K562 (cell line): ENCODE data around the gene RASSF3. TPM values are rescaled to one million over a fixed set of nuclear protein-coding genes. Genes with fewer than 3 reads are reported as not detected.

Experiments
- CEBPG ChIP-seq, 3 experiments: fragments of 200-800 bp in 1 of 3; sonication (Bioruptor generic) in 1 of 3; sonication (generic) in 1 of 3; formaldehyde crosslinking in 1 of 3; IDR thresholded peaks in 2 of 3; conservative IDR thresholded peaks in 1 of 3; 2 replicates each; pipeline versions ENCODE4 v1.6.1 to v1.8.0; 2016 to 2022; ENCODE audit warnings: missing compliant biosample characterization in 2 of 3, missing genetic modification characterization in 2 of 3, mild to moderate bottlenecking in 1 of 3, missing genetic modification reagents in 1 of 3
- DACH1 ChIP-seq: fragments of 450-650 bp; IDR thresholded peaks from 2 replicates; pipeline ENCODE4 v1.6.1; 2018; ENCODE audit not compliant: partially characterized antibody
- ELF2 ChIP-seq: fragments of 250-450 bp; sonication (Bioruptor Pico); IDR thresholded peaks from 2 replicates; pipeline ENCODE4 v1.5.0; 2021; ENCODE audit warnings: mild to moderate bottlenecking
- ESRRA ChIP-seq: fragments of 450-650 bp; IDR thresholded peaks from 2 replicates; pipeline ENCODE4 v1.6.1; 2014; ENCODE audit warnings: low read depth, mild to moderate bottlenecking, moderate library complexity, borderline replicate concordance
- GTF2A2 ChIP-seq: IDR thresholded peaks from 2 replicates; pipeline ENCODE4 v1.6.1; 2016; ENCODE audit warnings: mild to moderate bottlenecking, missing genetic modification characterization, missing compliant biosample characterization
- HIVEP1 ChIP-seq: fragments of 250-450 bp; sonication (Bioruptor Pico); IDR thresholded peaks from 2 replicates; pipeline ENCODE4 v1.4.0; 2020; ENCODE audit warnings: mild to moderate bottlenecking
- MCM3 ChIP-seq: fragments of 450-650 bp; IDR thresholded peaks from 2 replicates; pipeline ENCODE4 v1.6.1; 2016
- MTF1 ChIP-seq: fragments of 250-450 bp; sonication (Bioruptor Pico); IDR thresholded peaks from 2 replicates; pipeline ENCODE4 v1.9.0; 2021; ENCODE audit warnings: moderate library complexity, mild to moderate bottlenecking, inconsistent platforms, borderline replicate concordance
- NUFIP1 ChIP-seq: fragments of 450-650 bp; IDR thresholded peaks from 2 replicates; pipeline ENCODE4 v1.6.1; 2018; ENCODE audit not compliant: partially characterized antibody
- PHTF2 ChIP-seq: fragments of 250-450 bp; sonication (Bioruptor Pico); IDR thresholded peaks from 2 replicates; pipeline ENCODE4 v1.5.0; 2021; ENCODE audit warnings: mild to moderate bottlenecking
- PTTG1 ChIP-seq: fragments of 450-650 bp; IDR thresholded peaks from 2 replicates; pipeline ENCODE4 v1.6.1; 2016; ENCODE audit warnings: low read depth, mild to moderate bottlenecking, missing genetic modification characterization, missing compliant biosample characterization
- RBM34 ChIP-seq: fragments of 200-400 bp; formaldehyde crosslinking; IDR thresholded peaks from 2 replicates; pipeline ENCODE4 v1.6.1; 2018; ENCODE audit warnings: low read length, borderline replicate concordance; ENCODE audit not compliant: insufficient read depth
- RBM39 ChIP-seq: fragments of 200-400 bp; formaldehyde crosslinking; optimal IDR thresholded peaks from 2 replicates; pipeline ENCODE3; 2018; ENCODE audit warnings: low read depth, low read length
- SAFB ChIP-seq: fragments of 200-400 bp; formaldehyde crosslinking; IDR thresholded peaks from 2 replicates; pipeline ENCODE4 v1.6.1; 2017; ENCODE audit warnings: low read depth, low read length, borderline replicate concordance
- SMC3 ChIP-seq: conservative IDR thresholded peaks from 2 replicates; pipeline ENCODE4 v1.6.1; 2011; ENCODE audit warnings: low read depth, low read length, improper control_type of control experiment; ENCODE audit not compliant: insufficient read depth
- SPI1 ChIP-seq: IDR thresholded peaks from 2 replicates; pipeline ENCODE4 v1.6.1; 2011; ENCODE audit warnings: low read depth, low read length, control low read depth, borderline replicate concordance
- SREBF1 ChIP-seq: fragments of 150-350 bp; IDR thresholded peaks from 2 replicates; pipeline ENCODE4 v1.6.1; 2014; ENCODE audit warnings: antibody characterized with exemption, low read depth, low read length, borderline replicate concordance
- TAF15 ChIP-seq: fragments of 200-400 bp; formaldehyde crosslinking; IDR thresholded peaks from 2 replicates; pipeline ENCODE4 v1.6.1; 2017; ENCODE audit warnings: mild to moderate bottlenecking, low read depth, low read length, moderate library complexity
- TCF7L2 ChIP-seq: fragments of 150-350 bp; IDR thresholded peaks from 2 replicates; pipeline ENCODE4 v1.6.1; 2016; ENCODE audit warnings: low read depth, mild to moderate bottlenecking, low read length, moderate library complexity
- TOE1 ChIP-seq, 2 experiments: fragments of 450-650 bp in 1 of 2; sonication (generic) in 1 of 2; formaldehyde crosslinking in 1 of 2; IDR thresholded peaks; 2 replicates each; pipeline versions ENCODE4 v1.7.1 to v1.8.0; 2016 to 2022; ENCODE audit warnings: borderline replicate concordance in 2 of 2, mild to moderate bottlenecking in 2 of 2, antibody characterized with exemption in 1 of 2, inconsistent platforms in 1 of 2, low read depth in 1 of 2, missing genetic modification reagents in 1 of 2, moderate library complexity in 1 of 2
- XRCC5 ChIP-seq: fragments of 200-400 bp; formaldehyde crosslinking; IDR thresholded peaks from 2 replicates; pipeline ENCODE4 v1.6.1; 2017; ENCODE audit warnings: low read depth, mild to moderate bottlenecking, low read length
- ZNF133 ChIP-seq: fragments of 250-450 bp; sonication (Bioruptor Pico); IDR thresholded peaks from 2 replicates; pipeline ENCODE4 v1.4.0; 2020; ENCODE audit warnings: mild to moderate bottlenecking
- ZNF316 ChIP-seq: fragments of 450-650 bp; IDR thresholded peaks from 2 replicates; pipeline ENCODE4 v1.6.1; 2016
- polyA plus RNA-seq, 8 experiments: library from polyadenylated mRNA; depleted of rRNA in 4 of 8; stranded (reverse) in 5 of 8; unstranded in 3 of 8; fragments of >200 nt; fragmentation: Nextera tagmentation in 2 of 8; fragmentation: Illumina TruSeq in 1 of 8; extraction: Ambion mirVana in 2 of 8; extraction: Trizol in 1 of 8; gene quantifications; 2 replicates each; pipeline versions ENCODE4 v1.2.1 to v1.2.3, GENCODE V29; 2011 to 2014; ENCODE audit warnings: inconsistent platforms in 1 of 8, missing spikeins in 1 of 8
- total RNA-seq, 7 experiments: library from RNA; depleted of rRNA in 6 of 7; stranded (reverse); fragments of >200 nt in 6 of 7; fragmentation: Illumina TruSeq in 2 of 7; extraction: Trizol in 2 of 7; gene quantifications; 2 replicates each; pipeline versions ENCODE4 v1.2.1 to v1.2.3, GENCODE V29; 2011 to 2021; ENCODE audit warnings: low replicate concordance in 1 of 7
- TF ChIP-seq, protein P1 (sequence below): conservative IDR thresholded peaks from 2 replicates; pipeline ENCODE4 v1.6.1; 2011; ENCODE audit warnings: low read depth, mild to moderate bottlenecking, low read length; ENCODE audit not compliant: control insufficient read depth
- TF ChIP-seq, protein P2 (sequence below): sonication (generic); formaldehyde crosslinking; IDR thresholded peaks from 2 replicates; pipeline ENCODE4 v1.8.0; 2022; ENCODE audit warnings: mild to moderate bottlenecking, low read depth, missing genetic modification reagents
- TF ChIP-seq, protein P3 (sequence below): fragments of 450-650 bp; formaldehyde crosslinking; IDR thresholded peaks from 2 replicates; pipeline ENCODE4 v1.4.0; 2020; ENCODE audit warnings: mild to moderate bottlenecking, moderate library complexity

The RASSF3 gene
- total and polyA plus RNA-seq, 9 of the 15 experiments (the other 6 are each of a cell fraction or from before 2014, with no cell fraction given) = 3.7 to 39.2 (median 20.2) TPM

DNA sequence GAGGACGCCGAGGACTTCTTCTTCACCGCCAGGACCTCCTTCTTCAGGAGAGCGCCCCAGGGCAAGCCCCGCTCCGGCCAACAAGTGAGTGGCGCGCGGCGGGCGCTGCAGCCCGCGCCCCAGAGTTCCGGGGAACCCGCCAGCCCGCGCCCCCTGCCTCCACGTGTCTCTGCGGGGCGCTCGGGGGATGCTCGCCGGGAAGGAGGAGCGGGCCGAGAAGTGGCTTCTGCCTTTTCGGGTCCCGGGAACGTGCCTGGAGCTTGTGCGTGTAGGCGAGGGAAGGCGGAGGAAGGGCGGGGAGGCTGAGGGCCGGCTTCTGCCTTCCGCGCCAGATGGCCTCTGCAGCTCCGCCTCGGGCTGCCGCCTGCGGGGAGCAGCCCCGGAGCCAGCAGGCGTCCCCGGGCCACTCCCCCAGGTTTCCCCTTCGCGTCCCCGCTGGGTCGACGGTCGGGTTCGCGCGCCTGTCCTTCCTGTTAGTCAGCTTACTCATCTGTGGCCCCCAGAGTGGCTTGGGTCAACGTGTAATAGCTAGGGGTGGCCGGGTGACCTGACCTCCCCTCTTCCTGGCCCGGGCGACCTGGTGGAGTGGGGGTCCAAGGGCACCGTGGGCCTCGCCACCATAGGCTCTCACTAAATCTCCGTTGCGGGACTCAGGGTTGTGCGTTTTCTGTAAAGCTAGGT lies 505 bp downstream of the RASSF3 start (continued):
- TF ChIP-seq ZNF133 (no peak), RBM39 (no peak), SAFB (peak; percentile 52; the same call in 1 of the 2 replicates), HIVEP1 (CRISPR knock-in tag) (no peak; the same call in 1 of the 2 replicates), XRCC5 (no peak), GTF2A2 (no peak), MCM3 (no peak), RBM34 (no peak), PHTF2 (CRISPR knock-in tag) (no peak), DACH1 (no peak), ESRRA (no peak), TAF15 (no peak), SPI1 (no peak), ZNF316 (peak; percentile 77), SMC3 (no peak), PTTG1 (tag) (no peak), CEBPG (CRISPR knock-in tag; IDR thresholded peaks at IDR 0.05) (no peak), CEBPG (tag; conservative IDR thresholded peaks at IDR 0.05 in 1 of 2, IDR thresholded peaks at IDR 0.05 in 1 of 2) (no peak), NUFIP1 (no peak), MTF1 (no peak), TOE1 (IDR thresholded peaks at IDR 0.05; ENCODE audit: borderline replicate concordance) (no peak), TOE1 (CRISPR knock-in tag; IDR thresholded peaks at IDR 0.05; ENCODE audit: borderline replicate concordance, low read depth) (no peak), ELF2 (no peak), SREBF1 (no peak), TCF7L2 (no peak)
- TF ChIP-seq, protein P1, sequence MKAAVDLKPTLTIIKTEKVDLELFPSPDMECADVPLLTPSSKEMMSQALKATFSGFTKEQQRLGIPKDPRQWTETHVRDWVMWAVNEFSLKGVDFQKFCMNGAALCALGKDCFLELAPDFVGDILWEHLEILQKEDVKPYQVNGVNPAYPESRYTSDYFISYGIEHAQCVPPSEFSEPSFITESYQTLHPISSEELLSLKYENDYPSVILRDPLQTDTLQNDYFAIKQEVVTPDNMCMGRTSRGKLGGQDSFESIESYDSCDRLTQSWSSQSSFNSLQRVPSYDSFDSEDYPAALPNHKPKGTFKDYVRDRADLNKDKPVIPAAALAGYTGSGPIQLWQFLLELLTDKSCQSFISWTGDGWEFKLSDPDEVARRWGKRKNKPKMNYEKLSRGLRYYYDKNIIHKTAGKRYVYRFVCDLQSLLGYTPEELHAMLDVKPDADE = peak; percentile 12; the same call in 1 of the 2 replicates
- TF ChIP-seq, protein P2, sequence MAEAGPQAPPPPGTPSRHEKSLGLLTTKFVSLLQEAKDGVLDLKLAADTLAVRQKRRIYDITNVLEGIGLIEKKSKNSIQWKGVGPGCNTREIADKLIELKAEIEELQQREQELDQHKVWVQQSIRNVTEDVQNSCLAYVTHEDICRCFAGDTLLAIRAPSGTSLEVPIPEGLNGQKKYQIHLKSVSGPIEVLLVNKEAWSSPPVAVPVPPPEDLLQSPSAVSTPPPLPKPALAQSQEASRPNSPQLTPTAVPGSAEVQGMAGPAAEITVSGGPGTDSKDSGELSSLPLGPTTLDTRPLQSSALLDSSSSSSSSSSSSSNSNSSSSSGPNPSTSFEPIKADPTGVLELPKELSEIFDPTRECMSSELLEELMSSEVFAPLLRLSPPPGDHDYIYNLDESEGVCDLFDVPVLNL = no peak
- TF ChIP-seq, protein P3, sequence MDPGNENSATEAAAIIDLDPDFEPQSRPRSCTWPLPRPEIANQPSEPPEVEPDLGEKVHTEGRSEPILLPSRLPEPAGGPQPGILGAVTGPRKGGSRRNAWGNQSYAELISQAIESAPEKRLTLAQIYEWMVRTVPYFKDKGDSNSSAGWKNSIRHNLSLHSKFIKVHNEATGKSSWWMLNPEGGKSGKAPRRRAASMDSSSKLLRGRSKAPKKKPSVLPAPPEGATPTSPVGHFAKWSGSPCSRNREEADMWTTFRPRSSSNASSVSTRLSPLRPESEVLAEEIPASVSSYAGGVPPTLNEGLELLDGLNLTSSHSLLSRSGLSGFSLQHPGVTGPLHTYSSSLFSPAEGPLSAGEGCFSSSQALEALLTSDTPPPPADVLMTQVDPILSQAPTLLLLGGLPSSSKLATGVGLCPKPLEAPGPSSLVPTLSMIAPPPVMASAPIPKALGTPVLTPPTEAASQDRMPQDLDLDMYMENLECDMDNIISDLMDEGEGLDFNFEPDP (CRISPR knock-in tag) = no peak
